Breast epithelium (tissue), 3 donors: ENCODE data around the gene ADORA2B.
"Not testable (repeated sequence)": the region's sequence is repeated elsewhere in the genome, so short reads cannot be mapped to it uniquely, and the experiment has no call there.

Source experiments
- CTCF ChIP-seq, 3 donors: fragments of 450-650 bp; IDR thresholded peaks; one replicate each; pipeline ENCODE4 v1.5.1; 2016 to 2017; ENCODE audit warnings: antibody characterized with exemption in 3 of 3, mild to moderate bottlenecking in 3 of 3, moderate library complexity in 3 of 3
- POLR2A ChIP-seq: fragments of 450-650 bp; IDR thresholded peaks from one replicate; pipeline ENCODE4 v1.6.1; 2016; ENCODE audit warnings: antibody characterized with exemption, mild to moderate bottlenecking, moderate library complexity
- POLR2AphosphoS5 ChIP-seq, 3 donors: sonication (generic); formaldehyde crosslinking; IDR thresholded peaks; one replicate each; pipeline ENCODE4 v1.6.1; 2017; ENCODE audit warnings: antibody characterized with exemption in 3 of 3

GRCh38 chr17:15911701-15912100 lies 33.2 kb upstream of the ADORA2B start:
- not testable (repeated sequence) for TF ChIP-seq CTCF (IDR thresholded peaks at IDR 0.05); POLR2AphosphoS5 (IDR thresholded peaks at IDR 0.05); POLR2A
